ENCODE results near the gene GVQW3.

The GVQW3 gene

DNA sequence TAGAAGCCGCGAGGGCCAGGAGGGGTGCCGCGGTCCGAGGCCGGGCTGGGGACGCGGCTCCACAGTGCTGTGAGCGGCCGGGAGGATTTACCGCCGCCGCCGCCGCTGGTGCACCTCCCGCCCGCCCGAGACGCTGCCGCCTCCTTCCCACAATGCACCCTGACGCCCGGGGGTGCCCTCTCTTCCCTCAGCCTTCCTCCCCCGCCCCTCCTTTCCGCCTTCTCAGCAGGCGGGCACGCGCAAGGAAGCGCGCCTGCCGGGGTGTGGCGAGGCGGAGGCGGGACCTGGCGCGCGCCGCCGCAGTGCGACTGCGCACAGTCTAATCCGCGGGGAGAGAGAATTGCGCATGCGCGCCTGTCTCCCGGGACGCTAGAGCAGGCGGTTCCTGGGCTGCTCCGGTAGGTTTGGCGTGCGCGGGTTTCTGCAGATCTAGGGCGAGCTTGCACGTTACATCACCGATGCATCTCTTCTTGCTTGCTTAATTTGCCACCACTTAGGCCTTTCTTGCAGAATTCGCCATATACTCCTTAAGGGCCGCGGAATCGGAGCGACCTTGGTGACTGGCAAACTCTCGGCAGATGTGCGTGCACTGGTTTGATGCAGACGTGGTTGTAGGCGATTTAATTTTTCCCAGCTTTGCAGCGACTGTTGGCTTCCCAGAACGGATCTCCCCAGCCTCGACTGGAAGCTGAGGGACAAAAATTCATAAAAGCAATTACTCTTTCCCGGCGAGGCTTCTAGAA lies at the start of gene GVQW3, which contains the start of gene THAP12:
Gene GVQW3 (plus strand): TSS at position 347 of the 743 bp plus-strand sequence. CDS start 506 bp downstream, outside the sequence.
Gene THAP12 (minus strand): TSS at position 156 of the 743 bp plus-strand sequence. CDS start 296 bp downstream, outside the sequence.
- peak; percentile 98 for DNase-seq

DNA sequence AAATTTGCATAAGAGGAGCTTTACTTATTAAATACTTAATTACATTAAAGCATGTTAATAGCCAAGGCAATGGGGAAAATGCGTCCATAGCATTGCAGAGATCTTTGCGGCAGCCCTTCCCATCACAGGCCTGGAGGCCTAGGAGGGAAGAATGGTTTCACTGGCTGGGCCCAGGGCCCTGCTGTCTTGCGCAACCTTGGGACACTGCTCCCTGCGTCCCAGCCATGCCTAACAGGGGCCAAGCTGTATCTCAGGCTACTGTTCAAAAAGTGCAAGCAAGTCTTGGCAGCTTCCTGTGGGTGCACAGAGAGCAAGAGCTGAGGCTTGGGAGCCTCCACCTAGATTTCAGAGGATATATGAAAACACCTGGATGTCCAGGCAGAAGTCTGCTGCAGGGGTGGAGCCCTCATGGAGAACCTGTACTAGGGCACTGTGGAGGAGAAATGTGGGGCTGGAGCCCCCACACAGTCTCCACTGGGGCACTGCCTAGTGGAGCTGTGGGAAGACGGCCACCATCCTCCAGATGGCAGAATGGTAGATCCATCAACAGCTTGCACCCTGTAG lies 46.2 kb upstream of the GVQW3 start:
- DNase-seq: no peak

DNA sequence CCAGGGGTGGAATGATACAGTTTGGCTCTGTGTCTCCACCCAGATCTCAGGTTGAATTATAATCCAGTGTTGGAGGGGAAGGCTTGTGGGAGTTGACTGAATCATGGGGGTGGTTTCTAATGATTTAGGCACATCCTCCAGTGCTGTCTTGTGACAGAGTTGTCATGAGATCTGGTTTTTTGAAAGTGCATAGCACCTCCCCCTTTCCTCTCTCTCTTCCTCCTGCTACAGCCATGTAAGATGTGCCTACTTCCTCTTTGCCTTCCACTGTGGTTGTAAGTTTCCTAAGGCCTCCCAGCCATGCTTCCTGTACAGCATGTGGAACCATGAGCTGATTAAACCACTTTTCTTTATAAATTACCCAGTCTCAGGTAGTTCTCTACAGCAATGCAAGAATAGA lies 45.3 kb upstream of the GVQW3 start:
- no peak for DNase-seq

DNA sequence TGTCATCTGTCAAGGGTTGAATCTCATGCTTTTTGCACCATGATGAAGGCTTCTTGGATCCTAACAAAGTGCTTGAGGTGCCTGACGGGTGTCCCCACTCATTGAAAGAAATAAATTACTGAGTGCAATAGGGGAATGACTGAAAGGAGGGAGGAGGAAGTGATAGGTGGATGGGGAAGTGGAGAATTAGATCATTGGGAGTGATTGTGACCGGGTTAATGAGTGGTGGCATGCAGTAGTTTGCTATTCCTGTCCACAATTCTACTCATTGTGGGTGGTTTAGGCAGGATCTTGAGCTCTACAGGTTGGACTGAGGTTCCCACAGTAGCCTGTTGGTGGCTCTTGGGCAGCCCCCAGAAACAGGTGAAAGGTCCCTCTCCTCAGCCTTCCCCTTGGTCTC lies 44.5 kb upstream of the GVQW3 start:
- DNase-seq: no peak

DNA sequence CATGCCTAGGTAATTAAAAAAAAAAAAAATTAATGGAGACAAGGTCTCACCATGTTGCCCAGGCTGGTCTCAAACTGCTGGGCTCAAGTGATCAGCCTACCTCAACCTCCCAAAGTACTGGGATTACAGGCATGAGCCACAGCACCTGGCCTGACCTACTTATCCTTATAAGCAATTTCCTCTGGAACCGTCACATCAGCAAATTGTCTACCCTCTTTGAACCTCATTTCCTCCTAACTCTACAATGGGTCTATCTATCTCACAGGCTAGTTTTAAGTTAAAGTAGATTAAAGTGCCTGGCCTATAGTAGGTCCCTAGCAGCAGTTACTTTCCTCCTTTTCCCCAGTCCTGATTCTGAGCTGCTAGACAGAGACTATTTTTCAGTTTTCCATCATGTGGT lies 43.7 kb upstream of the GVQW3 start:
- no peak for DNase-seq

DNA sequence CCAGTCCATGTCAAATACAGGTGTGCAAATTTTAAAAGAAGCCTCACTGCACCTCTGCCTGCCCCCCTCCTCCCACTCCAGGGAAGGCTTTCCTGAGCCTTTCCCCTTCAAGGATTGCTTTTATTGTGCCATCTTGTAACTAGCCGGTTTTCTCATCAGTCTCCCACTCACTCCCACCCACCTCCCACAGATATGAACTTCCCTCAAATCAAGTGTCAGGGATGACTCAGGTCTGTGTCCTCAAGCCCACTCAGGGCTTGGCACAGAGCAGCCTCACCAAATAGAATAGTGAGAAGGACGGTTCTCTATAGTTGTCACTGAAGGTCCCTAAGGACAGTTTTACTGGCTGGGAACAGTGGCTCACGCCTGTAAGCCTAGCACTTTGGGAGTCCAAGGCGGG lies 43.2 kb upstream of the GVQW3 start:
- DNase-seq: no peak

DNA sequence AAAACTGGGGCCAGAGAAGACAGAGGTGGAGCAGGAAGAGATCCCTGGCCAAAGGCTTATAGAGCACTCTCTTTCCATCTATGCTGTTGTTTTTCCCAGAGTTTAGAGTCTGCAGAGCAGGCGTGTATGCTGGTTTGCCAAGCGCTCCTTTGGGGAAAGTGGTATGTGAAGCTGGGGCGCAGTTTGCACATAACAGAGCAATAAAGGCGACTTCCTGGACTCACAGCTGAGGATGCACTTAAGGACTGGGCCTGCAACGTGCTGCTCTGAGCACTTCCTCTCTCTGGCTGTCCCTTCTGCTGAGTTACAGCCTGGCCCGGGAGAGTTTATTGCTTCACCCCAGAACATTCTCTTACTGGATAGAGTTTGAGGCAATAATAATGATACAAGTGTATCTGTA lies 41.9 kb upstream of the GVQW3 start:
- no peak for DNase-seq

DNA sequence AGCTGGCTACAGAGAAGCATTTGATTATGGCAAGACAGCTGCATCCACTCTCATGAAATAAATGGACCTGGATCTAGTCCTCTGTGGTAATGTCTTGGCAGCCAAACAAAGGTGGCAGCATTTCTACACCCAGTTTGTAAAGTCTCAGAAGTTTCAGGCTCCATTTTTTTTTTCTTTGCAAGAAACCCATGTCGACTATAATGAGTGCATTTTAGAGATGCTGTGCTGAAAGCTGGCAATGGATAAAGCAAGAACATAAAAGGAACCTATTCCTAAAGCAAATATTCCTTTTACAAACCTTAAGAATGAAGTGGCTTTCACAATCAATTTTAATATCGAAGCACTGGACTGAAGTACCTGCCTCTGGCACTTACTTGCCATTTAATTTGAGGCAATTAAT lies 33.7 kb upstream of the GVQW3 start:
- no peak for DNase-seq

DNA sequence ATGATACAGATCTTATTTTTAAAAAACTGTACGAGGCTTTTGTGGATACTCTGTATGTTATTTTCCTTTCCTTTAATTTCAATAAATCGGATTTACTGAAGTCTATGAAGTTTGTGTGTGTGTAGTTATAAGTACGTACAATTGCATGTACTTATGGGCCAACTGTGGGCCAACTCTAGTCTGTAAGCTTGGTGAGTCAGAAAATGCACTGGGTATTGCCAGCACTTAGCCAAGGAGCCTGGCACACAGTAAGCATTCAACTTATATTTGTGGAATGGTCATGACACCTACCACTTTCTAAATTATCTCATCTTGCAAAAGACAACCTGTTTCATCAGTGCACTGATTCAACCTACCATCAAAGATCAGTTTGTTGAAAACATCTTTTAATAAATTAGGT lies 32.8 kb upstream of the GVQW3 start:
- DNase-seq: no peak

DNA sequence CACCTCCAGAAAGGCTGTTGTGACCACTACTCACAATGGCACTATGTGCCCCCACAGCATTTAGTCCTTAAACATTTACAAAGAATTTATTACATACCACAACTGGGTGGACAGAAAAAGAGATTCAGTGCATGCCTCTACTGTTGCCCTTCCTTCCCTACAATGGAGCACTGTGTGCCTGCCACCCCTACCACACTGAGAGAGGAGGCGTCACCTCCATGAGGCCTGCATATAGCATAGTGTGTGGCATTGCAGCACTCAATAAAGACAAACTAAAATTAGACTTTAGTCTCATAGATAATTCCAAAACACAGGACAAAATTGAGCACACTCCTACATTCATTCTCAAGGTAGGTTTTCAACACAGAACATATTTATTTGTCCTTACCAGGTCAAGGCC lies 26.0 kb upstream of the GVQW3 start:
- no peak for DNase-seq

DNA sequence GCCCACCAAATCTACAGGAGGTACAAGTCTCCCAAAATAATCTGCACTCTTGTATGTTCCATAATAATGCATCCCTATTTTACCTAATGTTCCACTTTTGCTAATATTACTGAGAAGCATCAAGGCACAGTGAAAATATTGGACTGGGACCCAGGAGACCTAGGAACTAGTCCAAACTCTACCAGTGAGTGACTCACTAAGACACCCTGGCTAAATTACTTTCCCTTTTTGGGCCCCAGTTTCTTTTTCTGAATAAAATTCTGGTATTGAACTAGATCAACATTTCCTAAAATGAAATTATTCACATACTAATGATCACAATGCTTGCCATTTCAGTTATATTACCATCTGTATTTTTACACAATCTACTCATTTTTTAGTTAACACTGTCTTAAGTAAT lies 19.7 kb upstream of the GVQW3 start:
- DNase-seq: no peak

DNA sequence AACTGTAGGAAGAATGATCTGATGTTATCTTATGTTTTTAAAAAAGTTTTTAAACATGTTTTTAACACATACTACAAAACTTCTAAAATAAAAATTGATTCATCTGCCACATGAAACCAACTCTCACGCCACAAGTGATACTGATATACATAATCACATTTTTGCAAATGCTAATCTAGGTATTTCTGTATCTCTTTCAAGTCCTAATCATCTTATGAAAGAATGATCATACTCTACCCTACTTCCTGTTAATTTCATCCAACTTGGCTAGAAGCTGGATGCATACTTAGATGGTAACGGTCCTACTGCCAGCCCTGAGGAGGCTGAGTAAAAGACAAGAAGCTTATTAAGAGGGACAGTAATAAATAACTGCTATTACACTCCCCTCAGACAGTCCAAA lies 19.3 kb upstream of the GVQW3 start:
- DNase-seq: no peak

DNA sequence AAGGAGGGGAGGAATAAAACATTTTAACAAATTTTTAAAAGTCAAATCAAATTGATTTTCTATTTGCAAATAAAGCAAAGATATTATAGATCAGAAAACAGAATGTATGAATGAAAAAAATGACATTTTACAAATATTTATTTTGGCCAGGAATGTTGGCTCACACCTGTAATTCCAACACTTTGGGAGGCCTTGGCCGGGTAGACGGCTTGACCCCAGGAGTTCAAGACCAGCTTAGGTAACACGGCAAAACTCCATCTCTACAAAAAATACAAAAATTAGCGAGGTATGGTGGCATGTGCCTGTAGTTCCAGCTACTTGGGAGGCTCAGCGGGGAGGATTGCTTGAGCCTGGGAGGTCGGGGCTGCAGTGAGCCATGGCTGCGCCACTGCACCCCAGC lies 18.4 kb upstream of the GVQW3 start:
- DNase-seq: no peak

DNA sequence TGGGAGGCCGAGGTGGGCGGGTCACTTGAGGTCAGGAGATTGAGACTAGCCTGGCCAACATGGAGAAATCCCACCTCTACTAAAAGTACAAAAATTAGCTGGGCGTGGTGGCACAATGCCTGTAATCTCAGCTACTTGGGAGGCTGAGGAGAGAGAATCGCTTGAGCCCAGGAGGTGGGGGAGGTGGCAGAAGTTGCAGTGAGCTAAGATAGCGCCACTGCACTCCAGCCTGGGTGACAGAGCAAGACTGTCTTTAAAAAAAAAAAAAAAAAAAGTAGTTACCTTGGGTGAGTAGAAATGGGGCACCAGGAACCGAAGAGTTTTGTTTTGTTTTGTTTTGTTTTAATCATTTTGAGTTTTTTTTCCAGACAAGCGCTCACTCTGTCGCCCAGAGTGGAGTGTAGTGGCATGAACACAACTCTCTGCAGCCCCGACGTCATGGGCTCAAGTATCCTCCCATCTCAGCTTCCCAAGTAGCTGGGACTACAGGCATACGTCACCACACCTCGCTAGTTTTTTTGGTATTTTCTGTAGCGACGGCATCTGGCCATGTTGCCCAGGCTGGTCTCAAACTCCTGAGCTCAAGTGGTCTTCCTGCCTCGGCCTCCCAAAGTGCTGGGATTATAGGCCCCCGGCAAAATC lies 16.0 kb upstream of the GVQW3 start:
- no peak for DNase-seq

DNA sequence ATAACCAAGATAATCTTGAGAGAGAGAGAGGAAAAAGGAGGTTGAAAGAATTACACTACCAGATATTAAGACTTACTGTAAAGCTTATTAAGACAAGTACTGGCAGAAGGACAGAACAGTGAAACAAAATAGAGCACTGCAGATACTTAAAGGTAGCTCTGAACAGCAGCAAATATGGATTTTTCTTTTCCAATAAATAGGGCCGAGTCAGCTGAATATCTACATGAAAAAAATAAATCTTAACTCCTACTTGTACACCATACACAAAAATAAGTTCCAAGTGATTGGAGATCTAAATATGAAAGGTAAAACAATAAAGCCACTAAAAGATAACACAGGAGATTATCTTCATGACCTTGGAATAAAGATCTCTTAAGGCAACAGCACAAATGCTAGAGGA lies 12.6 kb upstream of the GVQW3 start:
- DNase-seq: no peak

DNA sequence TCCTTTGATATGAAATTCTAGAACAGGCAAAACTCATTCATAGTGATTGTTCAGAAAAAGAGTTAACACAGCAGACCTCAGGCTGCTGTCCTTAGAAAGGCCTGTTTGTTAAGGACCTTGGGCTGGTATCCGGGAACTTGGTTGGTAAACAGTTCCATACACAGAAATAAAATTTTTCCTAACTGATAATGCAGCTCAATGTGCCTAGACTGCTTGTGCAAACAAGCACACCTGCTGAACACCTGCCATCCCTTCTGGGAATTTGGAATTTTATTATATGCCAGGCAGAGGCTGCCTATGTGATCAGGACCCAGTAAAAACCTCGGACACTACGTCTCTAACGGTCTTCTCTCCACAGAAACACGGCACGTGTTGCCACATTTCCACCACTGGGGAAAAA lies 11.7 kb upstream of the GVQW3 start:
- no peak for DNase-seq

DNA sequence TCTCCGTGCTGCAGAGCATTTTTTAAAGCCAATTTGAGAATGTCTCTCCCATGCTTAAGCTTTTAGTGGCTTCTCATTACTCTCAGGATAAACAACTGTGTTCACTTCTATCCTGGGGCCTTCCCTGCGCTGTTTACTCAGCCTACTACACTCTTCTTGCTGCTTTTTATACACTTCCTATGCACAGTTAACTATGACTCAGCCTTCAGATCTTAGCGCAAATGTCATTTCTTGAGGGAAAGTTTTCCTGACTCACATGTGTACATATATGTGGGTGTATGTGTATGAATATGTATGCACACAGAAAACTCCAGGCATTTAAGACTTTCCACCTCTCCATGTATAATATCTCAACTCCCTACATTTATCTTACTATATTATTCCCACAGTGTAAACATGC lies 10.0 kb upstream of the GVQW3 start:
- no peak for DNase-seq

DNA sequence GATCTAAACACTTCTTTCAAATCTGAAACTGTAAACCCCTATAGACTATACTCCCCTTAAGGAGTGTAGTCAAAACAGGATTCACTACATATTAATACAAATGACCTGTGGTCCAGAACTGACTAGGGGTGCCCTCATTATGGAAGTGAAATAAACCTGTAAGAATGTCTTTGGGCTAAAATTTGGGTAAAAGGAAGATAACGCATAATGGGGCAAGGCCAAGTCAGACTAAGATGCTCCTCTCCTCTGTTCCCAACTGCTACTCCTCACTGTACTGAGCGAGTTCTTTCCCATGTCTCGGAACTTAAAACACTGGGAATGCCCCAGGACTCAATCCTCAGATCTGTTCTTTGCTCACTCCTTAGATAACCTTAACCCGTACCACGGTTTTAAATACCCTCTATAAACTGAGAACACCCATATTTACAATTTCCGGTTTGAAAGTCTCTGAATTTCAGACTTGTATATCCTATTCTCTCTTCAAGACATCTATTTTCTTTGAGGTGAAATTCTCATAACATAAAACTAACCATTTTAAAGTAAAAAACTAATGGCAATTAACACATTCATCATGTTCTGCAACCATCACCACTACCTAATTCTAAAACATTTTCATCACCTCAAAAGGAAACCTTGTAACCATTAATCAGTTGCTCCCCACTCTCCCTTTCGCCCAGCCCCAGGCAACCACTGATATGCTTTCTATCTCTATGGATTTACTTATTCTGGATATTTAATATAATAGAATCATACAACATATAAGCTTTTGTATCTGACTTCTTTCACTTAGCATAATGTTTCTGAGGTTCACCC lies 4.2 kb upstream of the GVQW3 start:
- no peak for DNase-seq

DNA sequence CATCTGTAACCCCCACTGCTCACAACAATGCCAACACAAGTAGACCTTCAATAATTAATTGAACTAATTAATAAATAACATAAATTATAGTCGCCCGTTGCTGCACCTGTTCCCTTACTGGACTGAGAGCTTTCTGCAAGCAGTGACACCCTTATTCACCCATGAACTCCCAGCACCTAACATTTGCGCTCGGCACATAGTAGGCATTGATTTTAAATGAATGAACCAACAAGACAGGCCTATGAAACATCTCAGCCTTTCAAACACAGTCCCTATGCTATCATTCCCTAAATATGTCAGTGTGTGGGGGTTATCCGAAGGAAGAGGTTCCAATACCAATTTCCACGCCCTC lies 1.3 kb upstream of the GVQW3 start:
- no peak for DNase-seq

DNA sequence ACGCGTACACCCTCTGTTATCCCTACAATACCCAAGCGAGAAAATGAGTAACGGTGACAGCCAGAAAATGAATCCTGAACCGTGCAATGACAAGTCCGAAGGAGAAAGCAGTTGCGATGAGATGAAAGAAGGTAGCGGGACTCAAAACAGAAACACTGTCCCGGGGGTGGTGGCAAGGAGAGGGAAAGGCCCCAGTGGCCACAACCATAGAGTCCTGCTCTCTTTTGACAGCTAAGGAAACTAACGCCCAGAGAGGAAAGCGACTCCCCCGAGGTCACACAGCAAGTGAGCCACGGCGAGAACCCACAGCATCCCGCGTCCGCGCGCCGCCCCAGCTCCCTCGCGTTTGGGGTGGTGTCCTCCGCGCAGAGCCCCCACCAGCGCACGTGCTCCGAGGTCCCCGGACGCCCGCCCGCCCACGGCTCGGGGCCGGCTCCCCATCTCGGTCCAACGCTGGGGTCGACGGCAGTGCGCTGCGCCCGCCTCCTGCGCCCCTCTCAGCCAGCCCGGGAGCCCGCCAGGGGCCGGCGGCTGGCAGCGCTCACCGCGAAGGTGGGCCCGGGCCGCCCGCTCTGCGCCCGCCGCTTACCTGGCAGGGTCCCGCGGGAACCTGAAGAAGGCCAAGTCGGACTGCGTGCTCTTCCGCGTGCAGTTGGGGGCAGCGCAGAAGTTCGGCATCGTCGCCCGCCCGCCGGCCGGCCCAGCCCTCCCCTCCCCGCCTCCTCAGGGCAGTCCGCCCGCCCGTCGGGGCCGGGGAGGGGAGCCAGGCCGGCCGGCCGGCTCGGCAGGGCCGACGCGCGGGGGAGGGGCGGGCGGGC lies 755 bp upstream of the GVQW3 start:
- DNase-seq: peak; percentile 37

DNA sequence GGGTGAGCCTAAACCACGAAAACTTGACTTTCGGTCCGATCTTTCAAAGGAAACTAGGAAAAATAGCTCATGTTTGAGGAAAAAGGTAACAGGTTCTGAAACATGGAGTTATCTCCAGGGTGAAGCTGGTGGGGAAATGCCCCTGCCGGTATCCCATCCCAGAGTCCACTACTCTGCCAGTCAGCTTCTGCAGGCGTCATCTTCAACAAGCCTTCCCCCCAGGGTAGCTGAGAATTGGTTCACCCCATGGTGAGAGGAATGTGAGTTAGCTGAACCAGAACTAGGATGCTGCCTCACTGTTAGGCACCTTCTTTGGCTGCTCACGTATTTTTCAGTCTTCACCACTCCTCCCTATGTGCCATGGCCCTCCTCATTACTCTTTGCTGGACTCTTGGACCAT lies 1.1 kb downstream of the GVQW3 start:
- DNase-seq: no peak

DNA sequence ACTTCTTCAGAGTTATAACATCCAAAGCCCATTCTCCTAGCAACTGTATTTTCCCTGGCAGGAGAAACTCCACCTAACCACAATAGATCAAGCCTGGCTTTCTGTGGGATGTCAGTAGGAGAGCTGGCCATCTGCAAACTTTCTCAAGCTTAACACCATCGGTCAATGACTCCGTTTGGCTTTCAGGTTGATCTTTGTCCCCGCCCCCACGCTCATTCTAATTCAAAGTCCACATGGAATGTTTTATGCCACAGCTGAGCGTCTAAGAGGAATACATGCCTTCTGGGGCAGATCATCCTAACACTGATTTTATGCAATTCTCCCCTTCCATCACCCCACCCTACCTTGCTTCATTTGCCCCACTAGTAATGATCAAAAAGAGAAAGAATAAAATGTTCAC lies 4.8 kb downstream of the GVQW3 start:
- no peak for DNase-seq

DNA sequence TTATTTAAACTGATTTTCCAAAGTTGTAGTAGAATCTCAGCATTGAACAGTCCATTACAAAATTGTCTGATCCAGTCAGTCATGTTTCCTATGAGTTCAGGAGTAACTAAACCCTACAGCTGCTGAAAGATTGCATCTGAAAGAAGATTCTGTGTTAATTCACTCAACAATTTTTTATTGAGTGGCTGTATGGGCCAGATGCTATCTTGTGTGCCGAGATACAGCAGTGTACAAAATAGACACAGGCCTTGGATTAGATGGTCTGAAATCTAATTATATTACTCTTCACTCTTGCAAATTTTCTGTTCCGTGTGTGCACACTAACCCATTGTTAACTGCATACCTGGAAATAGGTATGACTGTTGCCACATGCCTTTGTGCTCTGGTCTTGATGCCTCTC lies 7.3 kb downstream of the GVQW3 start:
- DNase-seq: no peak
